Muscle of arm (tissue), 12 donors: Measurements from ENCODE around the gene DCBLD1. TPM values are rescaled to one million over a fixed set of nuclear protein-coding genes. Genes with fewer than 3 reads are reported as not detected.

Source experiments
- DNase-seq: peaks from one replicate; pipeline ENCODE4 v3.0.0-alpha.2; 2013
- polyA plus RNA-seq, 12 donors: library from polyadenylated mRNA; unstranded; fragments of 120-200 nt; gene quantifications; one replicate each; pipeline ENCODE4 v1.2.1, GENCODE V29; 2013; ENCODE audit not compliant: insufficient read length in 12 of 12

Gene DCBLD1
- polyA plus RNA-seq, 12 donors = 6.3 to 9.7 (median 7.1) TPM; not detected in 1

- DNase-seq = no peak
These were observed 43.1 kb downstream of the DCBLD1 start for GRCh38 chr6:117525607-117526006.

GRCh38 chr6:117530467-117531242 is 48.2 kb downstream of the DCBLD1 start:
- no peak for DNase-seq

- no peak for DNase-seq
These were observed 48.9 kb downstream of the DCBLD1 start for GRCh38 chr6:117531346-117531745.

- DNase-seq = no peak
These were observed 49.6 kb downstream of the DCBLD1 start for GRCh38 chr6:117531809-117532725.

- no peak for DNase-seq
These were observed 51.3 kb downstream of the DCBLD1 start for GRCh38 chr6:117533775-117534174.

GRCh38 chr6:117534974-117535373 is 52.5 kb downstream of the DCBLD1 start:
- no peak for DNase-seq

- no peak for DNase-seq
These were observed 53.8 kb downstream of the DCBLD1 start for GRCh38 chr6:117536317-117536716.

- DNase-seq = no peak
These were observed 56.1 kb downstream of the DCBLD1 start for GRCh38 chr6:117538615-117539014.

GRCh38 chr6:117540670-117541069 is 58.2 kb downstream of the DCBLD1 start:
- DNase-seq = no peak

GRCh38 chr6:117542493-117542892 is 60.0 kb downstream of the DCBLD1 start:
- DNase-seq = no peak

- no peak for DNase-seq
These were observed 62.2 kb downstream of the DCBLD1 start for GRCh38 chr6:117544716-117545115.

GRCh38 chr6:117545161-117545595 is 62.7 kb downstream of the DCBLD1 start:
- no peak for DNase-seq

- no peak for DNase-seq
These were observed 64.2 kb downstream of the DCBLD1 start for GRCh38 chr6:117546674-117547073.

GRCh38 chr6:117547688-117548621 is 65.5 kb downstream of the DCBLD1 start:
- peak; percentile 46 for DNase-seq

GRCh38 chr6:117548797-117549301 is 66.4 kb downstream of the DCBLD1 start:
- DNase-seq = no peak

GRCh38 chr6:117549611-117550010 is 67.1 kb downstream of the DCBLD1 start:
- no peak for DNase-seq

GRCh38 chr6:117550078-117550600 is 67.7 kb downstream of the DCBLD1 start:
- no peak for DNase-seq

GRCh38 chr6:117550618-117551242 is 68.3 kb downstream of the DCBLD1 start:
- DNase-seq = no peak

GRCh38 chr6:117552618-117553017 is 70.1 kb downstream of the DCBLD1 start:
- DNase-seq = no peak

GRCh38 chr6:117553142-117553541 is 70.7 kb downstream of the DCBLD1 start:
- no peak for DNase-seq
